Endothelial cell (in vitro differentiated cells): ENCODE results near the gene CALHM4. TPM values are rescaled to one million over a fixed set of nuclear protein-coding genes. Genes with fewer than 3 reads are reported as not detected.
"Not testable (repeated sequence)": the region's sequence is repeated elsewhere in the genome, so short reads cannot be mapped to it uniquely, and the experiment has no call there.

Experiments
- DNase-seq: peaks from one replicate; pipeline ENCODE4 v3.0.0; 2021; ENCODE audit warnings: low spot score
- H3K27ac Mint-ChIP-seq: one replicate; pipeline ENCODE4 v1.8.0; 2021; ENCODE audit warnings: mixed read lengths, inconsistent platforms; ENCODE audit not compliant: unreplicated experiment
- H3K27me3 Mint-ChIP-seq: one replicate; pipeline ENCODE4 v1.8.0; 2021; ENCODE audit warnings: mild to moderate bottlenecking, moderate library complexity, mixed read lengths, inconsistent platforms; ENCODE audit not compliant: unreplicated experiment
- H3K36me3 Mint-ChIP-seq: one replicate; pipeline ENCODE4 v1.8.0; 2021; ENCODE audit warnings: mild to moderate bottlenecking, low read depth, mixed read lengths, inconsistent platforms; ENCODE audit not compliant: unreplicated experiment
- H3K4me1 Mint-ChIP-seq: one replicate; pipeline ENCODE4 v1.8.0; 2021; ENCODE audit warnings: mild to moderate bottlenecking, mixed read lengths, inconsistent platforms; ENCODE audit not compliant: unreplicated experiment
- H3K4me3 Mint-ChIP-seq: one replicate; pipeline ENCODE4 v1.8.0; 2021; ENCODE audit warnings: mild to moderate bottlenecking, mixed read lengths, inconsistent platforms; ENCODE audit not compliant: unreplicated experiment
- H3K9me3 Mint-ChIP-seq: one replicate; pipeline ENCODE4 v1.8.0; 2021; ENCODE audit warnings: mixed read lengths, inconsistent platforms; ENCODE audit not compliant: unreplicated experiment
- total RNA-seq: library from RNA; stranded (reverse); fragmentation: NEBNext Ultra II Directional; extraction: Animal tissue kit (Norgen Biotek cat#: 25700); gene quantifications from one replicate; pipeline ENCODE4 v1.2.1, GENCODE V29; 2021; ENCODE audit not compliant: unreplicated experiment
- TF ChIP-seq, protein P1 (sequence below): fragments of 200-600 bp; sonication (generic); IDR thresholded peaks from one replicate; pipeline ENCODE4 v1.5.0; 2021; ENCODE audit warnings: antibody characterized with exemption; ENCODE audit not compliant: unreplicated experiment

CALHM4 gene
- total RNA-seq, 1 donor from 2014 or later = not detected

DNA sequence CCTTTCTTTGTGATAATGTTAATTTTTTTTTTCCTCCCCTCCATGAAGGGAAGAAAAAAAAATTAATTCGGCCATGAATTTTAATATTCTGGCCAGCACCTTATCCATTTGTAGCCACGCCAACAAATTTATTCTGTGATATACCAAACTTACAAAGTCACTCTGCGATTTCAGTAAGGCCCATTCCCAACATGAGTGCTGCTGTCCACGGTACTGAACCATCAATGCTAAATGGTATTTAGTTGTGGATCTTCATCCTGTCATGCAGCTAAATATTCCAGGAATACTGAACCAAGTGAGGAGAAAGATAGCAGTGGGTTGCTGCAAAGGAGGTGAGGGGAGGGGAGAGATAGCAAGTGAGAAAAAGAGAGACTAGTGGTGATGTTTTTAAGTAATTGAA is 43.3 kb downstream of the CALHM4 start:
- Mint-ChIP-seq H3K27ac (no peak overlapping the region), H3K27me3 (peaks cover 2% of the 10 kb centered on the region), H3K4me1 (no peaks in the 10 kb centered on the region), H3K4me3 (no peak overlapping the region), H3K9me3 (no peaks in the 10 kb centered on the region), H3K36me3 (peaks cover 15% of the 10 kb centered on the region)
- TF ChIP-seq, protein P1, sequence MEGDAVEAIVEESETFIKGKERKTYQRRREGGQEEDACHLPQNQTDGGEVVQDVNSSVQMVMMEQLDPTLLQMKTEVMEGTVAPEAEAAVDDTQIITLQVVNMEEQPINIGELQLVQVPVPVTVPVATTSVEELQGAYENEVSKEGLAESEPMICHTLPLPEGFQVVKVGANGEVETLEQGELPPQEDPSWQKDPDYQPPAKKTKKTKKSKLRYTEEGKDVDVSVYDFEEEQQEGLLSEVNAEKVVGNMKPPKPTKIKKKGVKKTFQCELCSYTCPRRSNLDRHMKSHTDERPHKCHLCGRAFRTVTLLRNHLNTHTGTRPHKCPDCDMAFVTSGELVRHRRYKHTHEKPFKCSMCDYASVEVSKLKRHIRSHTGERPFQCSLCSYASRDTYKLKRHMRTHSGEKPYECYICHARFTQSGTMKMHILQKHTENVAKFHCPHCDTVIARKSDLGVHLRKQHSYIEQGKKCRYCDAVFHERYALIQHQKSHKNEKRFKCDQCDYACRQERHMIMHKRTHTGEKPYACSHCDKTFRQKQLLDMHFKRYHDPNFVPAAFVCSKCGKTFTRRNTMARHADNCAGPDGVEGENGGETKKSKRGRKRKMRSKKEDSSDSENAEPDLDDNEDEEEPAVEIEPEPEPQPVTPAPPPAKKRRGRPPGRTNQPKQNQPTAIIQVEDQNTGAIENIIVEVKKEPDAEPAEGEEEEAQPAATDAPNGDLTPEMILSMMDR = no peak
- peak; percentile 17 for DNase-seq

GRCh38 chr6:116603916-116604315 is 50.4 kb downstream of the CALHM4 start:
- H3K4me1 Mint-ChIP-seq, H3K4me3 Mint-ChIP-seq, H3K27ac Mint-ChIP-seq, H3K27me3 Mint-ChIP-seq, DNase-seq, H3K9me3 Mint-ChIP-seq: not testable (repeated sequence)
- H3K36me3 Mint-ChIP-seq = peaks cover 22% of the 10 kb centered on the region

DNA sequence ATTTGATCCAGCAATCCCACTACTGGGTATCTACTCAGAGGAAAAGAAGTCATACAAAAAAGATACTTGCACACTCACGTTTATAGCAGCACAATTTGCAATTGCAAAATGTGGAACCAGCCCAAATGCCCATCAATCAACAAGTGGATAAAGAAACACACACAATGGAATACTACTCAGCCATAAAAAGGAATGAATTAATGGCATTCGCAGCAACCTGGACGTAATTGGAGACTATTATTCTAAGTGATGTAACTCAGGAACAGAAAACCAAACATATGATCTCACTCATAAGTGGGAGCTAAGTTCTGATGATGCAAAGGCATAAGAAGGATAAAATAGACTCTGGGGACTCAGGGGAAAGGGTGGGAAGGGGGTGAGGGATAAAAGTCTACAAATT is 51.3 kb downstream of the CALHM4 start:
- DNase-seq, H3K4me1 Mint-ChIP-seq, H3K9me3 Mint-ChIP-seq, H3K27me3 Mint-ChIP-seq, H3K27ac Mint-ChIP-seq, H3K4me3 Mint-ChIP-seq: not testable (repeated sequence)
- H3K36me3 Mint-ChIP-seq = peaks cover 22% of the 10 kb centered on the region

DNA sequence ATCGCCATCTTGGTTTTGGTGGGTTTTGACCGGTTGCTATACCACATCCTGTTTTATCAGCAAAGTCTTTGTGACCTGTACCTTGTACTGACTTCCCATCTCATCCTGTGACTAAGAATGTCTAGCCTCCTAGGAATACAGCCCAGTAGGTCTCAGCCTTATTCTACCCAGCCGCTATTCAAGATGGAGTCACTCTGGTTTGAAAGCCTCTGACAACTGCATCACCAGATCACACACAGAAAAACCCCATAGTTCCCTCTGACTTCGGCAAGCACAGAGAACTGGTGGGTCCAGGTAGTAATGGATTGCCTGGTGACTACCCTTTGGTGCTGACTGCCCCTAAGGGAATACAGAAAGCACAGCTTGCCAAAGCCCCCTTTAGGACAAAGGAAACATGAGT is 52.4 kb downstream of the CALHM4 start:
- TF ChIP-seq, protein P1 = no peak
- H3K4me3 Mint-ChIP-seq = no peak overlapping the region
- no peaks in the 10 kb centered on the region for H3K9me3 Mint-ChIP-seq
- no peak for DNase-seq
- H3K27me3 Mint-ChIP-seq = peaks cover under 1% of the 10 kb centered on the region
- H3K36me3 Mint-ChIP-seq = peaks cover 22% of the 10 kb centered on the region
- no peak overlapping the region for H3K27ac Mint-ChIP-seq
- H3K4me1 Mint-ChIP-seq = peaks cover under 1% of the 10 kb centered on the region

Other genes with a start within 250 kb of the CALHM4 start
- 26.5 TPM for gene DSE, start 182.8 kb upstream of the CALHM4 start, total RNA-seq
- gene CALHM6, start 92.4 kb upstream of the CALHM4 start, total RNA-seq = 1.3 TPM
- 7.2 TPM for gene CALHM5, start 42.1 kb upstream of the CALHM4 start, total RNA-seq
- not detected for gene TRAPPC3L, start 8.1 kb upstream of the CALHM4 start, total RNA-seq
- gene RWDD1, start 17.8 kb downstream of the CALHM4 start, total RNA-seq = 38.0 TPM
- 1.3 TPM for gene RSPH4A, start 62.7 kb downstream of the CALHM4 start, total RNA-seq
- gene ZUP1, start 115.0 kb downstream of the CALHM4 start, total RNA-seq = 21.2 TPM
- gene KPNA5, start 127.5 kb downstream of the CALHM4 start, total RNA-seq = 11.4 TPM
- 1.5 TPM for gene FAM162B, start 212.0 kb downstream of the CALHM4 start, total RNA-seq